GM12892 (cell line): ENCODE data around the gene MDM4.

Source experiments
- POLR2A ChIP-seq: IDR thresholded peaks from 2 replicates; pipeline ENCODE4 v1.6.1; 2011; ENCODE audit warnings: low read depth, low read length, control low read depth
- POLR2AphosphoS5 ChIP-seq: IDR thresholded peaks from 2 replicates; pipeline ENCODE4 v1.6.1; 2011; ENCODE audit warnings: low read depth, low read length, control low read depth

GRCh38 chr1:204476563-204476962 lies 39.6 kb upstream of the MDM4 start:
- no peak for TF ChIP-seq POLR2AphosphoS5
- TF ChIP-seq POLR2A = no peak
